SK-N-SH treated with all-trans-retinoic acid at 6 μM for 48 hours (cell line): Measurements from ENCODE around the gene EML4.

Experiments
- CSRNP3 ChIP-seq: fragments of 250-450 bp; sonication (Bioruptor Pico); IDR thresholded peaks from 2 replicates; pipeline ENCODE4 v1.5.1; 2021; ENCODE audit warnings: mild to moderate bottlenecking, moderate library complexity
- ESRRG ChIP-seq: fragments of 250-450 bp; sonication (Bioruptor Pico); IDR thresholded peaks from 2 replicates; pipeline ENCODE4 v1.6.1; 2021; ENCODE audit warnings: mild to moderate bottlenecking
- RARB ChIP-seq: fragments of 250-450 bp; sonication (Bioruptor Pico); IDR thresholded peaks from 2 replicates; pipeline ENCODE4 v1.8.0; 2021; ENCODE audit warnings: mild to moderate bottlenecking, moderate library complexity
- TOX ChIP-seq: fragments of 250-450 bp; sonication (Bioruptor Pico); IDR thresholded peaks from 2 replicates; pipeline ENCODE4 v1.8.0; 2021; ENCODE audit warnings: mild to moderate bottlenecking, moderate library complexity, borderline replicate concordance
- ZC3H10 ChIP-seq: fragments of 250-450 bp; sonication (Bioruptor Pico); IDR thresholded peaks from 2 replicates; pipeline ENCODE4 v1.5.1; 2021; ENCODE audit warnings: mild to moderate bottlenecking, moderate library complexity
- ZFP30 ChIP-seq: fragments of 450-650 bp; formaldehyde crosslinking; IDR thresholded peaks from 2 replicates; pipeline ENCODE4 v1.5.0; 2022; ENCODE audit warnings: mild to moderate bottlenecking, moderate library complexity
- TF ChIP-seq, protein P1 (sequence below): fragments of 250-450 bp; sonication (Bioruptor Pico); IDR thresholded peaks from 2 replicates; pipeline ENCODE4 v1.5.0; 2020; ENCODE audit warnings: mild to moderate bottlenecking, moderate library complexity

DNA sequence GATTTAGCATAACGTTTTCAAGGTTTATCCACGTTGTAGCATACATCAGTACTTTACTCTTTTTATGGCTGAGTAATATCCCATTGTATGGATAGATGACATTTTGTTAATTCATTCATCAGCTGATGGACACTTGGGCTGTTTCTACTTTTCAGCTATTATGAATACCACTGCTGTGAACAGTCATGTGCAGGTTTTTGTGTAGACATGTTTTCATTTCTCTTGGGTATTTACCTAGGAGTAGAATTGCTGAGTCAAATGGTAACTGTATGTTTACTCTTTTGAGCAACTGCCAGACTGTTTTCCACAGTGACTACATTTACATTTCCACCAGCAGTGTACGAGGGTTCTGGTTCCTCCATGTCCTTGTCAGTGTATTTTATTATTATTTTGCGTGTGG lies 158.0 kb downstream of the EML4 start:
- TF ChIP-seq ESRRG (CRISPR knock-in tag), result no peak
- no peak for TF ChIP-seq RARB (CRISPR knock-in tag)
- TF ChIP-seq, protein P1, sequence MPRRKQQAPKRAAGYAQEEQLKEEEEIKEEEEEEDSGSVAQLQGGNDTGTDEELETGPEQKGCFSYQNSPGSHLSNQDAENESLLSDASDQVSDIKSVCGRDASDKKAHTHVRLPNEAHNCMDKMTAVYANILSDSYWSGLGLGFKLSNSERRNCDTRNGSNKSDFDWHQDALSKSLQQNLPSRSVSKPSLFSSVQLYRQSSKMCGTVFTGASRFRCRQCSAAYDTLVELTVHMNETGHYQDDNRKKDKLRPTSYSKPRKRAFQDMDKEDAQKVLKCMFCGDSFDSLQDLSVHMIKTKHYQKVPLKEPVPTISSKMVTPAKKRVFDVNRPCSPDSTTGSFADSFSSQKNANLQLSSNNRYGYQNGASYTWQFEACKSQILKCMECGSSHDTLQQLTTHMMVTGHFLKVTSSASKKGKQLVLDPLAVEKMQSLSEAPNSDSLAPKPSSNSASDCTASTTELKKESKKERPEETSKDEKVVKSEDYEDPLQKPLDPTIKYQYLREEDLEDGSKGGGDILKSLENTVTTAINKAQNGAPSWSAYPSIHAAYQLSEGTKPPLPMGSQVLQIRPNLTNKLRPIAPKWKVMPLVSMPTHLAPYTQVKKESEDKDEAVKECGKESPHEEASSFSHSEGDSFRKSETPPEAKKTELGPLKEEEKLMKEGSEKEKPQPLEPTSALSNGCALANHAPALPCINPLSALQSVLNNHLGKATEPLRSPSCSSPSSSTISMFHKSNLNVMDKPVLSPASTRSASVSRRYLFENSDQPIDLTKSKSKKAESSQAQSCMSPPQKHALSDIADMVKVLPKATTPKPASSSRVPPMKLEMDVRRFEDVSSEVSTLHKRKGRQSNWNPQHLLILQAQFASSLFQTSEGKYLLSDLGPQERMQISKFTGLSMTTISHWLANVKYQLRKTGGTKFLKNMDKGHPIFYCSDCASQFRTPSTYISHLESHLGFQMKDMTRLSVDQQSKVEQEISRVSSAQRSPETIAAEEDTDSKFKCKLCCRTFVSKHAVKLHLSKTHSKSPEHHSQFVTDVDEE (CRISPR knock-in tag), result no peak
- TF ChIP-seq CSRNP3 (CRISPR knock-in tag), result no peak
- no peak for TF ChIP-seq ZC3H10 (CRISPR knock-in tag)
- TF ChIP-seq ZFP30, result no peak
- TF ChIP-seq TOX (CRISPR knock-in tag), result no peak
